Ammon's horn (tissue), 1 donor: ENCODE measurements around the gene SETD1A.
"Not testable (repeated sequence)": the region's sequence is repeated elsewhere in the genome, so short reads cannot be mapped to it uniquely, and the experiment has no call there.

Experiments used
- DNase-seq: peaks from one replicate; pipeline ENCODE4 v3.0.0-alpha.2; 2016; ENCODE audit warnings: low spot score

The SETD1A gene

DNA sequence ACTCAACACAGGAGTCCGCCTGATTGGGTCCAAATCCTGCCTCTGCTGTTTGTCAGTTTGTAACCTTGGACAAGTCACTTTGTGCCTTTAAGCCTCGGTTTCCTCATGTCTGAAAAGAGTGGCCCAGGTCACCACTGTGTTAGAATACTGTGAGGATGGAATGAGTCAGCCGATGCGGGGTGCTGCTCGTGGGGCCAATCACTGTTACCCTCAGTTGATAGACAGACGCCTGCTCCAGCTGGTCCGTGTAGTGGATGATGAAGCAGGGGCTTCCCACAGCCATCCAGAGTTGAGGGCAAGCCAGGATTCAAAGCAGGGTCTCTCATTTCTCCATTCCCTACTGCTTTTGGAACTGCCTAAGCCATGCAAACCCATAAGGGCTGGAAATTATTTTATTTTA lies 28.4 kb upstream of the SETD1A start:
- DNase-seq, result no peak

DNA sequence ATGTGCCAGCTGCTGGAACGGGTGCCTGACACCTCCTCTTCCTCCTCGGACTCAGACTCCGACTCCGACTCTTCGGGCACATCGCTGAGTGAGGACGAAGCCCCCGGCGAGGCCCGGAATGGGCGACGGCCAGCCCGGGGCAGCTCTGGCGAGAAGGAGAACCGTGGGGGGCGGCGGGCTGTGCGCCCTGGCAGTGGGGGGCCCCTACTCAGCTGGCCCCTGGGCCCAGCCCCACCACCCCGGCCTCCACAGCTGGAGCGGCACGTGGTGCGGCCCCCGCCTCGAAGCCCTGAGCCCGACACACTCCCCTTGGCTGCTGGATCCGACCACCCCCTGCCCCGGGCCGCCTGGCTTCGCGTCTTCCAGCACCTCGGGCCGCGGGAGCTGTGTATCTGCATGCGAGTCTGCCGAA lies 27.4 kb upstream of the SETD1A start:
- DNase-seq, result no peak

- DNase-seq, result no peak
Measured at GRCh38 chr16:30931068-30931650, 26.4 kb upstream of the SETD1A start.

DNA sequence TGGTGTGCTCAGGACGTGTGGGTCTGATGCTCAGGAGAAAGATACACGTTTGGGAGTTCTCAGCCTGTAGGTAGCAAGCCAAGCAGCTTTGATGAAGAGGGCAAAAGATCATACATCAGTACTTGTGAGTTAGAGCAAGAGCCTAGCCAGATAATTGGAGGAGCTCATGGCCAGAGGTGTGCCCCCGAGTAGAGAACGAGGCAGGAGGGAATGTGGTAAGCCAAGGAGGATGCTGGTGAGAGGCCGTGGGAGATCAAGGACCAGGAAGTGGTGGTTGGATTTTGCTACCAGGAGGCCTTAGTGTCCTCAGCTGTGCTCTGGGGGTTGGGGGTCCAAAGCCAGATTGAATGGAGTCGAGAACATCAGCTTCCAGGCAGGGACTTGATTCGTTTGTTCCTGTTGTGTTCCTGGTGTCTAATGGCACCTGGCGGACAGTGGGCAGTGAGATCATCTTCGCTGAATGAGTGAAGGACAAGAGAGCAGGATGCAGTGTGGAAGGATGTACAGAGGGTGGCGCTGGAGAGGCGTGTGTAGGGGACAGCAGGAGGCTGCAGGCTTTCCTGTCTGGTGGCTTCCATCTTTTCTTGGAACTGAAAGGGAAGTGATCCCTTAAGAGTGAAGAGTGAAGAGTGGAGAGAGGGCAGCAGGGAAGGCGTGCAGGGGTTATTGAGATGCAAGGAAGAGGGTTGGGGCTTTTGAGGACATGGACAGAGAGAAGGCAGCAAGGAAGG lies 22.6 kb upstream of the SETD1A start:
- no peak for DNase-seq

DNA sequence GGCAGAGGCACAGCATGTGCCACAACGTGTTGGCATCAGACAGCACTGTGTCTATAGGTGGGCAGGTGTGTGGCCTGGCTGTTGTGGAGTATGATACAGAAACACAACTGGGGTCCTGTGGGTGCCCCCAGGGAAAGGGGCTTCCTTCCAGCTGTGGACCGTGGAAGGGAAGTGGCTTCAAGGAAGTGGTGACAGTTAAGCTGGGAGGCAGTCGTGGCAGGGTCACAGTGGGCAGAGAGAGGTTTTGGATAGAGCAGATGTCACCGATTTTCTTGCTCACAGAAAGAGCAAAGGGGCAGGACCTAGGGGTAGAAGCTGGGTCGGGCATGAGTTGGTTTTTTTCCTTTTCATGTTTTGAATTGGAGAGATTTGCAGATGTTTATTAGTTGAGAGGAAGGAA lies 19.9 kb upstream of the SETD1A start:
- DNase-seq, result no peak

- not testable (repeated sequence) for DNase-seq
Measured at GRCh38 chr16:30939571-30939970, 18.0 kb upstream of the SETD1A start.

DNA sequence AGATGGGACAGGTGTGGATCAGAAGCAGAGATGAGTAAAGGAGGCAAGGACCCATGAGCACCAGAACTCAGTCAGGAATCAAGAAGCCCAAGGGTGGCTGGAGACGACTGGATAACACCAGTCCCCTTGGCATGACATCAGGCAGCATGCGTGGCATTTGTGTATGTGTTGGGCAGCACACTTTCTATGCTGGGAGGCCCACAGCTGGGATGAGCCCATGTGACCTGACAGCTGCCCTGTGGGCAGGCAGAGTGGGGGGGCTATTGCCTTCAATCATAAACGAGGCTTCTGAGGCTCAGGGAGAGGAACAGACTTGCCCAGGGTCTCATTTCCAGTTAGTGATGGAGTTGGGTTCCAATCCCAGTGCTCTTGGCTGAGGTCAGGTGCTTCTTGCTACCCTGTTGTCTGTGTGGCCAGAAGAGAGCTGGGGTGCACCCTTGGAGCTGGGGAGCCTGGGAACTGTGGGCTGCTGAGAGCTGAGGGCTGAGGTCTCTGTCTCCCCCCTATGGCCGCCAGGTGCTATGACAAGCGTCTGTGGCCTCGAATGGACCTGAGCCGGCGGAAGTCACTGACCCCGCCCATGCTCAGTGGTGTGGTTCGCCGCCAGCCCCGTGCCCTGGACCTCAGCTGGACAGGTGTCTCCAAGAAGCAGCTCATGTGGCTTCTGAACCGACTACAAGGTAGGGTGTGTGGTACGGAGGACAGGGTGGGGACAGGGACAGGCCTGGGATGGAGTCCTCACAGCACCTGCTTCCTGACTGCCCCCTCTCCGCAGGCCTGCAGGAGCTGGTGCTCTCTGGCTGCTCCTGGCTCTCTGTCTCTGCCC lies 15.7 kb upstream of the SETD1A start:
- DNase-seq, result peak; percentile 77

GRCh38 chr16:30942426-30942806 lies 15.1 kb upstream of the SETD1A start:
- no peak for DNase-seq

- DNase-seq, result no peak
Measured at GRCh38 chr16:30944352-30944751, 13.2 kb upstream of the SETD1A start.

GRCh38 chr16:30946671-30947540 lies 10.6 kb upstream of the SETD1A start:
- no peak for DNase-seq

DNA sequence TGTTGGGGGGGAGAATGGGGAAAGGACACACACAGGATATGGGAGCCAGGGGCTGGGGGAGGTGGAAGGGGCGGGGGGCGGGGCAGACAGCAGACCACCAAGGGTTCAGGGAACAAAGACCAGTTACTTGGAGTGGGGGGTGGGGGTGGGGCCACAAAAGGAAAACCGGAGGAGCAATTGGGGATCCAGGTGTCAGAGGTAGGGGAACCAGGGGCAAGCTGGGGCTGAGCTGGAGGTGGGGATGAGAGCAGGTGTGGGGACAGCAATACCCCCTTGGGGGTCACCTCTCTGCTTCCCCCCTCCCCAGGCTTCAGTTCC lies 10.1 kb upstream of the SETD1A start:
- no peak for DNase-seq

- DNase-seq, result peak; percentile 98
Measured at GRCh38 chr16:30947859-30948666, 9.5 kb upstream of the SETD1A start.

DNA sequence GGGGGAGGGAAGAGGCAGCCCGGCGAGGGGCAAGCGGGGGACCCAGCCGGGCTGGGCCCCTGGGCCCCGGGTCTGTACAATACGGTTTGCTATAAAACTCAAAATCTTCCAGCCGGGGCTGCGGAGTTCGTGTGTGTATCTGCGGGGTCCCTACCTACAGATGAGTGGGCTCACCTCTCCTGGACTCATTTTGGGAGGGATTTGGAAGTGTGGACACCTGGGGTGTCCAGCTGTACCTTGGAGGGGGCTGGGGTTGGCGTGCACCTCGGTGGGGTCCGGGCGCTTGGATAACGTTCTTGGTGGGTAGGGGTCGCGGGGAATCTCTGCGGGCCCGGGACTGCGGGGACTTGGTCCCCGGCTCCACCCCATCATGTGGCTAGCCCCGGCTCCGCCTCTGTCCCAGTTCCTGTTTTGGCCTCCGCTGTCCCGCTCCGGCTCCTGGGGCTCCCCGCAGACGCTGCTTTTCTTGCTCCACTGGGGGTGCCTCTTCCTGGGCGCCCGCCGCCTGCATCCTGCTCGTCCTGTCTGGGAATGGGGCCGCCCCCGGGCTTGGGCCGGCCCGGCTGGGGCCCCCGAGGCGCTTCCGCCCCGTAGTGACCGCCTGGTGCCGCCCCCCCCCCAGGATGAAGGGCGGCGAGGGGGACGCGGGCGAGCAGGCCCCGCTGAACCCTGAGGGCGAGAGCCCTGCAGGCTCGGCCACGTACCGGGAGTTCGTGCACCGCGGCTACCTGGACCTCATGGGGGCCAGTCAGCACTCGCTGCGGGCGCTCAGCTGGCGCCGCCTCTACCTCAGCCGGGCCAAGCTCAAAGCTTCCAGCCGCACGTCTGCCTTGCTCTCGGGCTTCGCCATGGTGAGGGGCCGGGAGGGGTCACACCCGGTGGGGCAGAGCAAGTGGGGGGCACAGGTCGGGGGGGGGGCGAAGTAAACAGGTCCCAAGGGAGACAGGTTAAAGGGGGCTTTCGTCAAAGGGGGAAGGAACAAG lies 8.6 kb upstream of the SETD1A start, which contains the start of gene ORAI3:
TSS of gene ORAI3 (plus strand) at position 402 of the 983 bp plus-strand sequence. CDS start at position 624, 222 bp downstream.
- peak; percentile 84 for DNase-seq

GRCh38 chr16:30949650-30950515 lies 7.7 kb upstream of the SETD1A start:
- peak; percentile 64 for DNase-seq

DNA sequence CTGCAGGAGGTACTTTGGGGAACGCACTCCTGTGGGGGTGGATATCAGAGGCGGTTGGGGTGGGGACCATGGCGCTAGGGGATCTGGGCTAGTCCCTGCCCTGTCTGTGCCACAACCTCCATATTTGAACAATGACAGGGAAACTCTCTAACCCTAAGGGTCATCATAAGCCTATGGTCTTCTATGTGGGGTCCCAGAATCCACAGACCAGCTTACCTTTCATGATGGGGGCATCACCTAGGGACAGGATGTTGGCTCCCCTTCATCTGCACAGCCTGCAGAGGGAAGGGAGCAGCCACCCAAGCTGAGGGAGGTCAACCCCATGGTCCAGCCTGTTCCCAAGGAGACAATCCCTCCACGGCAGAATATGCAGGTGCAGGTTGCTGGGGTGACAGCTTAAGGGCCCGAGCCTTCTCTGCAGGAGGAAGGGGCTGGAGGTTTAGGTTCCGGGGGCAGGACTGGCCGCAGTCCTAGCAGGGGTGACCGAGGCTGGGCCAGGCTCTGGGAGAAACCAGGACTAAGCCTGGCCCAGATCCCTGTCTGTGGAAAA lies 7.0 kb upstream of the SETD1A start:
- DNase-seq, result no peak

GRCh38 chr16:30951193-30951592 lies 6.4 kb upstream of the SETD1A start:
- DNase-seq, result no peak

- no peak for DNase-seq
Measured at GRCh38 chr16:30951750-30952149, 5.8 kb upstream of the SETD1A start.

GRCh38 chr16:30953111-30953510 lies 4.4 kb upstream of the SETD1A start:
- no peak for DNase-seq
